ENCODE data around the gene CNOT6. TPM values are rescaled to one million over a fixed set of nuclear protein-coding genes. Genes with fewer than 3 reads are reported as not detected.

Gene CNOT6
- total RNA-seq, 4 donors from 2014 or later = 14.0 to 21.0 (median 17.2) TPM

DNA sequence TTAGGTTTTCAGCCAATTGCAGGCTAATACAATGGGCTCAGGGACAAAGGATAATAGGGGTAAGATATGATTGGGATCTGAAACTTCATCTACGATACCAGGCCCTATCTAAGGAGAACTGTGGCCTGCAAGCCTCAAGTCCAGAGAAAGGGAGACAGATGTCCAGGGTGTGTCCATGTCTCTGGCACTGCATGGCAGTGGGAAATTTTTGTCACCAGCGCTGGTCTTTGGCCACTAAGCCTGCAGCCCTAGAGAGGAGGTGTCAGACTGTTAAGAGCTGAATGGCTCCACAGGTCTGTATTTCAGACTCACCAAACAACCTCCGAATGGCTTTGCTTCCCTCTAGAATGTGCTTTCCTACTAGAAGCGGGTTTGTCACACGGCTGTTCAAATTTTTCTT is 6.6 kb upstream of the CNOT6 start:
- Histone ChIP-seq H3K9me3 (no peaks in the 10 kb centered on the region), H3K36me3 (no peaks in the 10 kb centered on the region), H3K27me3 (no peaks in the 10 kb centered on the region), H3K27ac (no peak overlapping the region), H3K4me1 (no peaks in the 10 kb centered on the region), H3K4me3 (replicated peaks in 1 of 3) (no peak overlapping the region)
- DNase-seq = no peak
- intact Hi-C loops (cut with DNase I) = no loop called here
- TF ChIP-seq, protein P1, sequence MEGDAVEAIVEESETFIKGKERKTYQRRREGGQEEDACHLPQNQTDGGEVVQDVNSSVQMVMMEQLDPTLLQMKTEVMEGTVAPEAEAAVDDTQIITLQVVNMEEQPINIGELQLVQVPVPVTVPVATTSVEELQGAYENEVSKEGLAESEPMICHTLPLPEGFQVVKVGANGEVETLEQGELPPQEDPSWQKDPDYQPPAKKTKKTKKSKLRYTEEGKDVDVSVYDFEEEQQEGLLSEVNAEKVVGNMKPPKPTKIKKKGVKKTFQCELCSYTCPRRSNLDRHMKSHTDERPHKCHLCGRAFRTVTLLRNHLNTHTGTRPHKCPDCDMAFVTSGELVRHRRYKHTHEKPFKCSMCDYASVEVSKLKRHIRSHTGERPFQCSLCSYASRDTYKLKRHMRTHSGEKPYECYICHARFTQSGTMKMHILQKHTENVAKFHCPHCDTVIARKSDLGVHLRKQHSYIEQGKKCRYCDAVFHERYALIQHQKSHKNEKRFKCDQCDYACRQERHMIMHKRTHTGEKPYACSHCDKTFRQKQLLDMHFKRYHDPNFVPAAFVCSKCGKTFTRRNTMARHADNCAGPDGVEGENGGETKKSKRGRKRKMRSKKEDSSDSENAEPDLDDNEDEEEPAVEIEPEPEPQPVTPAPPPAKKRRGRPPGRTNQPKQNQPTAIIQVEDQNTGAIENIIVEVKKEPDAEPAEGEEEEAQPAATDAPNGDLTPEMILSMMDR (IDR thresholded peaks at IDR 0.05) = no peak
- TF ChIP-seq POLR2A (IDR thresholded peaks at IDR 0.05) = no peak
- 94 to 99% methylated on average over 4 to 5 of the region's 5 CpGs for WGBS, 2 donors

DNA sequence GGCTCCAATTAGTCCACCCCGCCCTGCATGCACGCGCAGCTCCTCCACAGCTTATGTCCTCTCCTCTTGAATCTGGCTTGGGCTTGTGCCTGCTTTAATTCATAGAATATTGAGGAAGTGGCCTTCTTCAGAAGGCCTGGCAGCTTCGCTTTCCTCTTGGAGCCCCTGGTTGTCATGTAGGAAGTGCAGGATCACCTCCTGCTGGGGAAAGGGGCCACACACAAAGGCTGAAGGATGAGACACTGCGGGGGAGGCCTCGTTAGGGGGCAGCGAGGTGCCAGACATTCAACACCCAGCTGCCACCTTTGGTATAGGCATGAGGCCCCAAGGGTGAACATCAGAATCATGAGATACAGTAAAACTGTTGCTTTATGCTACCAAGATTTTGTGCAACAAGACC is 2.7 kb upstream of the CNOT6 start:
- H3K27me3 ChIP-seq = no peaks in the 10 kb centered on the region
- H3K4me3 ChIP-seq (replicated peaks in 1 of 3) = no peak overlapping the region
- H3K27ac ChIP-seq = no peak overlapping the region
- TF ChIP-seq, protein P1 (IDR thresholded peaks at IDR 0.05) = no peak
- no peak for TF ChIP-seq POLR2A (IDR thresholded peaks at IDR 0.05)
- H3K36me3 ChIP-seq = no peaks in the 10 kb centered on the region
- intact Hi-C loops (cut with DNase I) = no loop called here
- peaks cover 12 to 13% of the 10 kb centered on the region in 2 donors for H3K4me1 ChIP-seq
- no peak for DNase-seq
- WGBS, 2 donors = 74 to 77% methylated on average over 7 of the region's 7 CpGs
- no peaks in the 10 kb centered on the region for H3K9me3 ChIP-seq

DNA sequence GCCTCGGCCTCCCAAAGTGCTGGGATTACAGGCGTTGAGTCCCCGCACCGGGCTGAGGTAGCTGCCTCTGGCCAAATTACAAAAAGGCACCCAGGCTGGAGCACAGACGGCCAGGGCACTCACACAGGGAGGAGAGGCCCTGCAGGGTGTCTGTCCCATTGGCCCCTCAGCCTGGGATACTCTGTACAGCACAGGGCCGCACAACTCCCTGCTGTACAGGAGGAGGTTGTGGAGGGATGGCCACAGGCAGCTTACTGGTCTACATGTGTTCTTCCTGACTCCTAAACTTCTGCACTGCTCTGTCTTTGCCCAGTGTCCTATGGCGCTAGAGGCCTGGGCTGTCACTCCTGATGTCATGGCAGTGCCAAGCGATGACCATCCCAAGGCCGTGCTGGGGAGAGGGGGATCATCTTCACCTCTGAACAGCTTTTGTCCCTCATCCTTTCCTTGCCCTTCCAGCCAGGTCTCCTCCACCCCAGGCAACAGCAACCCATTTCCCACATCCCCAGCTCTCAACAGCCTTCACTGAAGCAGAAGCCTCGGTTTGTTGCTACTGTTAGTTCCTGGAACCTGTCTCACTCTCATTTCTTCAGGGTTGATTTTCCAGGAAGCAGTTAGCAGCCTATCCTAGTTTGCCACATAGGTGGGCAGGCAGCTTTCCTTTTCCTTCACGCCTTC is 1.8 kb upstream of the CNOT6 start:
- Histone ChIP-seq H3K27ac (no peak overlapping the region), H3K36me3 (no peaks in the 10 kb centered on the region), H3K27me3 (no peaks in the 10 kb centered on the region), H3K9me3 (no peaks in the 10 kb centered on the region), H3K4me3 (replicated peaks in 1 of 3) (no peak overlapping the region), H3K4me1 (peaks cover 13 to 18% of the 10 kb centered on the region in 2 donors)
- intact Hi-C loops (cut with DNase I) = no loop called here
- DNase-seq = no peak
- WGBS, 2 donors = 97 to 98% methylated on average over 10 to 11 of the region's 11 CpGs
- TF ChIP-seq, protein P1 (IDR thresholded peaks at IDR 0.05) = no peak
- TF ChIP-seq POLR2A (IDR thresholded peaks at IDR 0.05) = no peak

DNA sequence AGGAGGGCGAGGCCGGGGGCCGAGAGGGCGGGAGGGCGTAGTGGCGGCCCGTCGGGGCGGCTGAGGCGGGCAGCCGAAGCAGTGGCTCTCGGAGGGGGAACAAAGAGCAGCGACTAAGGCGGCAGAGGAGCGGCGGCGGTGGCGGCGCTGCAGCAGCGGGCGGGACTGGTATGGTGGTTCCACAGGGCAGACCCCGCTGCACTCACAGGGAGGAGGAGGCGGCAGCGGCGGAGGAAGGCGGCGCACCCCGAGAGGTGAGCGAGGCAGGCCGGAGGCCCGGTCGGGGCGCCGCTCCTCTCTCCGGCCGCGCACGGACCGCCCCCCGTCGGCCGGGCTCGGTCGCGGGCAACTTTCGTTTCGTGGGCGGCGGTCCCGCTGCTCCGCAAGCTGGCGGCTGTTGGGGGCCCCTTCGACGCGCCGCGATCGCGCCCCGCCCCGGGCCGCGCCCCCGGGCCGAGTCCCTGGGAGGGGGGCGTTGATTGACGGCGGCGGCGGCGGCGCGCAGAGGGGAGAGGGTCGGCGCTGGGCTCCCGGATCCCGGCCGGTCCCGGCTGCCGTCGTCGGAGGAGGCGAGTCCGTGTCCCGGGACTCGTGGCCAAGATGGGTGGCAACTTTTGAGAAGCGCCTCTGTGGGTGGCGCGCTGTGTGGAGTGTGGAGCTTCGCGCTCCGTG is 467 bp downstream of the CNOT6 start:
- peak overlapping the region; percentile 61 to 93 (median 84) for H3K4me3 ChIP-seq (replicated peaks in 1 of 3)
- 0% methylated on average over 11 to 14 of the region's 92 CpGs for WGBS, 2 donors
- H3K27ac ChIP-seq = peak overlapping the region; percentile 66 to 94 (median 86)
- no peaks in the 10 kb centered on the region for H3K9me3 ChIP-seq
- TF ChIP-seq, protein P1 (IDR thresholded peaks at IDR 0.05) = no peak
- no peak for TF ChIP-seq POLR2A (IDR thresholded peaks at IDR 0.05)
- DNase-seq = peak; percentile 51 to 52
- intact Hi-C loops (cut with DNase I) = no loop called here
- no peaks in the 10 kb centered on the region for H3K27me3 ChIP-seq
- no peaks in the 10 kb centered on the region for H3K36me3 ChIP-seq
- peaks cover 13 to 20% of the 10 kb centered on the region in 2 donors for H3K4me1 ChIP-seq

DNA sequence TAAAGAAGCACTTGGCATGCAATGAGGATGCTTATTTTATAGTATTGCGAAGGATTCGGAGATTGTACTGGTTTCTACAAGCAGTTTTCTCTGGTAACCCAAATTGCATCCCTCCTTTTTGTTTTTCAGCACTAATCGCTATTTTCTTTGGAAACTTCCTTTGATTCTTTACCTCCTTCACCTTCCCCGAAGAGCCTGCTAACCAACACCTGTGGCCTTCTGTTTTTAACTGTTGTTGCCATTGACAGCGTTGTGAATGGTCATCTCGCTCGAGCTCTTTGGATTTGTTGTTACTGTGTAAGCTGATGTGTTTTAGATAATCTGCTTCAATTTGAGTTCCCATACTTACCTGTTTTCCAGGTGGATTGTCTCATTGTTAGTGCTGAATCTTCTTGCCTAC is 1.1 kb downstream of the CNOT6 start:
- Histone ChIP-seq H3K36me3 (no peaks in the 10 kb centered on the region), H3K4me3 (replicated peaks in 1 of 3) (peak overlapping the region in 2 of 3 donors; percentile 84 to 93), H3K27me3 (no peaks in the 10 kb centered on the region), H3K27ac (peak overlapping the region in 1 of 3 donors; percentile 94), H3K4me1 (peaks cover 13 to 20% of the 10 kb centered on the region in 2 donors), H3K9me3 (no peaks in the 10 kb centered on the region)
- 9% methylated on average over 7 of the region's 7 CpGs for WGBS, 2 donors
- intact Hi-C loops (cut with DNase I) = no loop called here
- DNase-seq = no peak
- TF ChIP-seq, protein P1 (IDR thresholded peaks at IDR 0.05) = no peak
- TF ChIP-seq POLR2A (IDR thresholded peaks at IDR 0.05) = no peak

All from thyroid gland (tissue), 4 donors.